Suppressor macrophage treated with lipopolysaccharide for 1 hour (primary cell): ENCODE data around the gene LCE6A.
A peak's percentile ranks its signal among the peaks of the same experiment; 100 is the strongest.

Experiments used
- DNase-seq, 3 donors: peaks; one replicate each; pipeline ENCODE4 v3.0.0-alpha.2; 2020 to 2022

Gene LCE6A

DNA sequence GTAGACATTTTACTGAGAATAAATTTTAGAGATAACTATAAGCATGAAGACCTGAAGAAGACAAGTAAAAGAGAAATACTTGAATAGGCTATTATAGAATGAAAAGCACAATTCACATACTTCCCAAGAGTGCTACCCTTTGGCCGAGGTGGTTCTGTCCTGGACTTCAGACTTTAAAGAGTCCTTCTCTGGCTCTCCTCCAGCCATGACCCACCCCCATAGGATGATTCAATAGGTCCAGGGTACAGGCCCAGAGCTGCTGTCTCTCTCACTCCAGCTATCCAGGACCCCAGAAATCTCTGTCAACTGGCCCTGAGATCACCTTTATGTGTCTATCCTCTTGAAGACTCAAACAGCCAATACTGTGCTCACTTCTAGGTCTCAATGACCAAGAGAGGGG, 34.2 kb downstream of the LCE6A start:
- no peak for DNase-seq

DNA sequence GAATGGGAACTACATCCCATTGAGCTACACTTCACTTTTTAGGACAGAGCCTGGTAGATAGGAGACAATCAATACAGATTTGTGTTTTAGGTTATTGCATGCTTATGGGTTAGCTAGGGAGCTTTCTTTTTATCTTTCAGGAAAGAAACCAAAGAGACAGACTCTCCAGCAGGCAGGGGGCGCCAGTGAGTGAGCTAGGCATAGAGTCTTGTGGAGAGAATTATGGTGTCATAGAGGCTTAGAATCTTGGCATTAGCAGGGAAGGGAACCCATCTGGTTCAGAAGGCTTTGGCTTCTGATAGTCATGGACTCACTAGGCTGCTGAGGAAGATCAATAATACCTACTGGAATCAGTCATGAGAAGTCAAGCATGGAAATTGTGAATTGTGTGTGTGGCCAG, 35.4 kb downstream of the LCE6A start, which contains the start of gene SMCP:
Gene SMCP, plus strand, starts transcription at position 281 of the 400 bp plus-strand sequence. CDS start 6,101 bp downstream, outside the sequence.
- peak; percentile 31 to 53 (median 41) for DNase-seq

DNA sequence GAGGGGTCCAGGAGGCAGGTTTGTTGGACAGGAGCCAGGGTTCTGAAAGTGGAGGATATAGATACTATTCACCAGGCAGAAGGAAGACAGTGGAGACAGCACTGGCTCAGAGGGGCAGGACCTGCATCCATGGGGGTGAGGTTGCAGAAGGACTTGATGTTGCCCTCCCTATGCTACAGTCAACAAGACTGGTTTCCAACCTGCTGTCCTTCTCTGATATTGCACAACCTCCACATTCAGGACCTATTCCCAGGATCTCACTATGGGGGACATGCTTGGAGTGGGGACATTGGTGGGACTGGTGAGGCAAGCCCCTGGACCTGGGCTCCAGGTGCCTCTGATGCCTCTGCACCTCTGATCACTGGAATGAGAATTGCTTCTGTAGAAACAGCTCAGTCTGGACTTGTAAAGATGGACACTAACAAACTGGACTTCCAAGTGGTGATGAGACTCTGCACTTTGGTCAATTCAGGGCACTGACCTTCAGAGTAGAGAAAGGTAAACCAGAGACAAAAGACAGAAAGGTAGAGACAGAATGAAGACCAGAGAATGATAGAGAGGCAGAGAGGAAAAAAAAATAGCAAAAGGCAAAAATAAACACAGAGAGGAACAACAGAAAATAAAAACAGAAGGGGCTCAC, 37.0 kb downstream of the LCE6A start:
- DNase-seq = no peak

DNA sequence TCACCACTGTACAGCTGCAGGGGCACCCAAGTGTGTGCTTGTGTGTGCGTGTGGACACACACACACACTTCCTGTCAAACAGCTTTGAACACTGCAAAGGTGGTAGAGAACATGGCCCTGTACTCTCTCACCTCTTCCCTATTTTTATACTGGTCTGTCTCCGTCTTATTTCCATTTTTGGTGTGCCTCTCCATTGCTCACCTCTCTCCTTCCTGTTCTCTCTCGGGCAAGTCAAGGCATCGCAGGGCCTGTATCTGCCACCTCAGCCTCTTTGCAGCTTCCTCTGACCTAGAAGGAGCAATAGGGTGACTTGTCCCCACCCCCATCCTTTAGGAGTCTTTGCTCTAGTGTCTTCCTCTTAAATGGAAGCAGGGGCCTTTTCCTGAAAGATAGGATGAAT, 37.7 kb downstream of the LCE6A start:
- DNase-seq = no peak

DNA sequence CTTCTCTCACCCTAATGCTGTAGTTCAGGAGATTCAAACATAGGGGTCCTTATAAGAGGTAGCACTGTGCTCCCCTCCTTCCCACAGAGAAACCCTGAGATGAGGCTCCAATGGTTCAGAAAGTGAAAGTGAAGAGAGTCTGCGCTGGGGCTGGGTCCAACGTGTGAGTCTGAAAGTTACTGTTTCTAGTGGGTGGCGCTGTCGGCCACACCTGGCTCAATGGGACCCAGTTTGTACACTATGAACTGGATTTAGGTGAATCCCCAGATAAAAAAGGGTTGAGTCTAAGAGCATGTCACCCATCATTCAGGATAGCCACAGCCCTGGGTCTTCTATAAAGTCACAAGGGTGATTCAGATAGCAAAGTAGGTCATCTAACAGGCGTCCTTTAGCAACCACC, 38.3 kb downstream of the LCE6A start:
- no peak for DNase-seq

DNA sequence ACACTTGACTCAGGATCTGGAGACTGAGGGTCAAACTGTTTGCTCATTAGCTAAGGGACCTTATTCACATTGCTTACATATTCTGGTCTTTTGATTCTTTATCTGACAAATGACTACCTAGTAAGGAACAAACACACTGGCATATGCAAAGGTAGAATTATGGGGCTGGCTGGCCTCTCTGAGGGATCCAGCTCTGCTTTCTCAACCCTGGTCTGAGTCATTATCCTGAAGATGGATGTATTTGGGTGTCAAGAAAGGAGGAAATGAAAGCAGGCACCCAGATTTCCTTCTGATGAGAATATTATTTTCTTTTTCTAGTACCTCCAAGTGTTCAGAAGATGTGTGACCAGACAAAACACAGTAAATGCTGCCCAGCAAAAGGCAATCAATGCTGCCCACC, 41.4 kb downstream of the LCE6A start:
- peak in 1 of 3 donors; percentile 16 for DNase-seq

DNA sequence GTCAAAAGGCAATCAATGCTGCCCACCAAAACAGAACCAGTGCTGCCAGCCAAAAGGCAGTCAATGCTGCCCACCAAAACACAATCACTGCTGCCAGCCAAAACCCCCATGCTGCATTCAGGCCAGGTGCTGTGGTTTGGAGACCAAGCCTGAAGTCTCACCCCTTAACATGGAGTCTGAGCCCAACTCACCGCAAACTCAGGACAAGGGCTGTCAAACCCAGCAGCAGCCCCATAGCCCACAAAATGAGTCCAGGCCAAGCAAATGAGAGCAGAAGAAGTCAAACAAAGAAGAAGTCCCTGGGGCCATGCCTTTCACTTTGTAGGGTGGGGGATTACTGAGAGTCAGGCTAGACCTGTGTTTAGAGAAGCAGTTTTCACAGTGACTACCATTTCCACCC, 41.9 kb downstream of the LCE6A start:
- DNase-seq = no peak

DNA sequence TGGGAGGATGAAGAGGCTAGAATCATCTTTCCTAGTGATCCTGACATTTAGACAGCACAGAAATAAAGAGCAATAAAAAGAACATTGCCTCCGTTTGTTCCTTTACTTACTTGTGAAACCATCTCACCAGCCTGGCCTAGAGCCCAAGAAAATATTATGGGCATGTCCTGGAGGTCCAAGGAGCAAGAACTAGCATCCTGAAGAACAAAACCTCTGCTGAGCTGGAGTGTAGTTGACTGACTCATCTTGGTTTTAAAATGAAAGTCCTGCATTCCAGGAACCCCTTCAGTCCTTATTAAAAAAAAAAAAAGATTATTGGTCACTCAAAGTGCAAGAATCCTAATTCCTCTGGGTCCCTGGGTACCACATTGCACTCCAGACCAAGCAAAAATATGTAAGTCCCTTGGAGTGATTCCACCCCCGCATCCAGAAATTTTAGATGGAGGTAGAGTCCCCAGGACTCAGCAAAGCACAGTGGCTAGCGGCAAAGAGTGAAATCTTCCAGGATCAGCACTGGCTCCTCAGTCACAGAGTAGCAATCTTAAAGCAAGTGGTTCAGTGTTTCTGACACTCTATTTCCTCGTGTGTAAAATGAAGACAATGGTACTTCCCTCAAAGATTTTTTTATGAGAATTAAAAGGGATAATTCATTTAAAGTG, 42.4 kb downstream of the LCE6A start:
- DNase-seq = no peak

DNA sequence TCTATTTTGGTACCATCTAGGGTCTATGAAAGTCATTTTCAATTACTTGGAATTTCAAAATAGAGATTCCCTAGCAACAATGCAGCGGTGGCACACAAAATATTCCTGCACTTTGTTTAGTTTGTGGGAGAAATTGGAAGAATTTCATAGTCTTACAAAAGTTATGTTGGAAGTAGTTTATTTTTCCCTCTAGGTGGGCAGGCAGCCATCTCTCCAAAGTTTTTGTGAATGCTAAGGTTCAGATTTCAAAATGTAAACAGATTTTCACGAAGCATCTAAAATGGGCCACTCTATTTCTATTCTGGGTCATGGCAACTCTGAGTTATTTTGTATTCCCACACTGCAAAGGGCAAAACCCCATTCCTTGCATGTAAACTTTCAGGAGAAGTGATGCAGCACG, 43.4 kb downstream of the LCE6A start:
- no peak for DNase-seq

DNA sequence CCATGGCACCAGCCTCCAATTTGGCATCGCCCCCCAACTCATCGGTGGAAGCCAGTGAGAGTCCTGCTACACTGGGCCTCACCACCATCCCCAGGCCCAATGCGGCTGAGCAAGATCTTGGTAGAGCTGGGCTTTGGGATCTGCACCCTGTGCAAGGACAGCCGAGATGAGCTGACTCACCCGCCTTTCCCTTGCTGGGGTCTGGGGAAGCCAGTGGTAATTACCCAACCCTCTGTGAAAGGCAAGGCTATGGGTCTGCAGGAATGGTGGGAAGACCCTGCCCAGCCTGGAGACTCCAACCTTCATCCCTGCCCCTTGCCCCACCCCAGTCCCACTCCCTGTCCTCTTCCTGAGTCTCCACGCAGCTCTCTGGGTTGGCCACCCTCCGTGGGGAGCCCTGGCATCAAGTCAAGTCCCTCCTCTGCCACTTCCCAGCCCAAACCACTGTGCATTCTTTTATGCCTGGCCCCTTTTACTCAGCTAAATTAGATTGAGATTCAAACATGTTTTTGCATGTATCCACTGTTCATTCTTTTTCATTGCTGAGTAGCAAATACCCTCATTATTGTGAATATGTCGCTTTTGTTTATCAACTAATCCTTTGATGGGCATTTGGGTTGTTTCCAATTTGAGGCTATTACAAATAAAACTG, 44.2 kb downstream of the LCE6A start:
- DNase-seq = no peak

DNA sequence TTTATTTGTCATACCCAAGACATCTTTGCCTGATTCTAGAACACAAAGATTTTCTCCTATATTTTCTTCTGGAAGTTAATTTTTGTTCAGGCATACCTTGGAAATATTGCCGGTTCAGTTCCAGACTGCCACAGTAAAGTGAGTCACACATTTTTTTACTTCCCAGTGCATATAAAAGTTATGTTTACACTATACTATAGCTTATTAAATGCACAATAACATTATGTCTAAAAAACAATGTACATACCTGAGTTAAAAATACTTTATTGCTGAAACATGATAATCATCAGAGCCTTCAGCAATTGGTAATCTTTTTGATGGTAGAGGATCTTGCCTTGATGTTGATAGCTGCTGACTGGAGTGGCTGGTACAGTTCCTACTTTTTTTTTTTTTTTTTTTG, 45.5 kb downstream of the LCE6A start:
- no peak for DNase-seq
